ENCODE measurements around the gene ATRN.

The ATRN gene

DNA sequence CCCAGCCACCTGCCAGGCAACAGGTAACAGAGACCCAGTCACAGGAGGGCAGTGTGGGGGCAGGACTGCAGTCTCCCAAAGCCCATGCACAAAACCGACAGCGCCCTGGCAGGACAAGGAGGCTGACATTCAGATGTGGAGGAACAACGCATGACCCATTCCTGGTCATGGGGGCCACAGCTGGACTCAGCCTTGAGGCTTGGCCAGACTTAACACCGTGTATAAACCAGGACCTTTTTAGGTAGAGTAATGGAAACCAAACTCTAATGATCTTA is 184.2 kb downstream of the ATRN start:
- TF ChIP-seq, protein P1, sequence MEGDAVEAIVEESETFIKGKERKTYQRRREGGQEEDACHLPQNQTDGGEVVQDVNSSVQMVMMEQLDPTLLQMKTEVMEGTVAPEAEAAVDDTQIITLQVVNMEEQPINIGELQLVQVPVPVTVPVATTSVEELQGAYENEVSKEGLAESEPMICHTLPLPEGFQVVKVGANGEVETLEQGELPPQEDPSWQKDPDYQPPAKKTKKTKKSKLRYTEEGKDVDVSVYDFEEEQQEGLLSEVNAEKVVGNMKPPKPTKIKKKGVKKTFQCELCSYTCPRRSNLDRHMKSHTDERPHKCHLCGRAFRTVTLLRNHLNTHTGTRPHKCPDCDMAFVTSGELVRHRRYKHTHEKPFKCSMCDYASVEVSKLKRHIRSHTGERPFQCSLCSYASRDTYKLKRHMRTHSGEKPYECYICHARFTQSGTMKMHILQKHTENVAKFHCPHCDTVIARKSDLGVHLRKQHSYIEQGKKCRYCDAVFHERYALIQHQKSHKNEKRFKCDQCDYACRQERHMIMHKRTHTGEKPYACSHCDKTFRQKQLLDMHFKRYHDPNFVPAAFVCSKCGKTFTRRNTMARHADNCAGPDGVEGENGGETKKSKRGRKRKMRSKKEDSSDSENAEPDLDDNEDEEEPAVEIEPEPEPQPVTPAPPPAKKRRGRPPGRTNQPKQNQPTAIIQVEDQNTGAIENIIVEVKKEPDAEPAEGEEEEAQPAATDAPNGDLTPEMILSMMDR (conservative IDR thresholded peaks at IDR 0.05; ENCODE audit: low read depth, low read length), result no peak

DNA sequence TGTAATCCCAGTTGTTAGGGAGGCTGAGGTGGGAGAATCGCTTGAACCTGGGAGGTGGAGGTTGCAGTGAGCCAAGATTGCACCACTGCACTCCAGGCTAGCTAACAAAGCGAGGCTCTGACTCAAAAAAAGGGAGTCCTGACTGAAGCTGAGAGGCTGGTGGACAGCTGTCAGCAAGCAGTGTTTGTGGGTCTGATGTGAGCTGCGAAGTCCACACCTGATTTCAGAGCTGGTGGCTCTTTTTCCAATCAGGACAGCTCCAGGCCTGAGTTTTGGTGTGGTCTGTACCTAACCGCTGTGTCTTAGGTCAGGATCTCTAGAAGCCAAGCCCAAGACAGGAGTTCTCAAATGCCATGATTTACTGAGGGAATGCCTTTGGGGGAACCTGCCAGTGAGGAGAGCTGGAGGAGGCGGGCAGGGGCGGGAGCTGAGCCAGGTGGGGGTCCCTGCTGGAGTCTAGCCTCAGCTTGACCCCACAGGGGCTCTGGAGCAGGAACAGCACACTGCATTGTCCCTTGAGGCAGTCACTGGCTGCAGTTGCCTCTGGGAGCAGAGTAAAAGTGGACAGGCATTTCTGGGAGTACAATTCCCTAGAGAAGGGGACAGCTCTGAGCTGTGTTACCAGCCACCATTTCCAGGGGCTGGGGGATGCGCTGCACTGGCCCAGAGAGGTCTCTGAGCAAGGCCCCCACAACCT is 187.3 kb downstream of the ATRN start:
- TF ChIP-seq, protein P1 (conservative IDR thresholded peaks at IDR 0.05; ENCODE audit: low read depth, low read length), result no peak
- DNase-seq (ENCODE audit: low read depth), result no peak
- H3K4me3 ChIP-seq (ENCODE audit: low read depth, low read length), result no peak overlapping the region

More for the DNA sequence above, 184.2 kb downstream of the ATRN start:
- no peak overlapping the region for H3K4me3 ChIP-seq (ENCODE audit: low read depth, low read length)
- no peak for DNase-seq (ENCODE audit: low read depth)

DNA sequence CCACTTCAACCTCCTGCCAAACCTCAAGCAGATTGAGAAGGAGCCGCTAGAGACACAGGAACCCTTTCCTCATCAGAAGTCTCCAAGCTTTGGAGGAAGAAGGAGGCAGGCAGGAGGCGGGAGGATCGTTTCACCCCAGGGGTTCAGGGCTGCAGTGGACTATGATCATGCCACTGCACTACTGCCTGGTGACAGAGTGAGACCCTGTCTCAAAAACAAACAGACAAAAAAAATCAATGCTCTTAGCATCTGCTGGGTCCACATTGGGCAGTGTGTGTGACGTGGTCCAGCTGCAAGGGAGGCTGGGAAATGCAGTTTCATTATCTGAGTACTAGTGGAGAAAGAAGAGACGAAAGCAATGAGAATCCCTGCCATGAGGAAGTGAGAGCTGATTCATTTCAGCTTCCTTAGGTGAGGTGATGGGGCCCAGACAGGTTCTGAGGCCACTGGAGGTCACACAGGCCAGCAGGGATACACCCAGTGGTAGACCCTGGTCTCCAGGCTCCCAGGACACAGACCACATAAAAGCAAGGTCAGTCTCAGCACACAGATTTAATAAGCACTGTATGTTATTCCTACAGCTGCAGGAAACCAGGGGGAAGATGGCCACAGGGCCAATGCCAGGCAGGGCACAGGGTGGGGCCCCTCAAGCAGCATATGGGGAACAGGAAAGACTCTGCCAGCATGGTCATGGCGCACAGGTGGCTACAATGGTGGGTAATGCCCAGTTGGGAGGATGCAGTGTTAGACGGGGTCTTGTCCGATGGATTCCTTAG is 188.1 kb downstream of the ATRN start:
- no peak overlapping the region for H3K4me3 ChIP-seq (ENCODE audit: low read depth, low read length)
- DNase-seq (ENCODE audit: low read depth), result peak; percentile 32
- TF ChIP-seq, protein P1 (conservative IDR thresholded peaks at IDR 0.05; ENCODE audit: low read depth, low read length), result no peak

DNA sequence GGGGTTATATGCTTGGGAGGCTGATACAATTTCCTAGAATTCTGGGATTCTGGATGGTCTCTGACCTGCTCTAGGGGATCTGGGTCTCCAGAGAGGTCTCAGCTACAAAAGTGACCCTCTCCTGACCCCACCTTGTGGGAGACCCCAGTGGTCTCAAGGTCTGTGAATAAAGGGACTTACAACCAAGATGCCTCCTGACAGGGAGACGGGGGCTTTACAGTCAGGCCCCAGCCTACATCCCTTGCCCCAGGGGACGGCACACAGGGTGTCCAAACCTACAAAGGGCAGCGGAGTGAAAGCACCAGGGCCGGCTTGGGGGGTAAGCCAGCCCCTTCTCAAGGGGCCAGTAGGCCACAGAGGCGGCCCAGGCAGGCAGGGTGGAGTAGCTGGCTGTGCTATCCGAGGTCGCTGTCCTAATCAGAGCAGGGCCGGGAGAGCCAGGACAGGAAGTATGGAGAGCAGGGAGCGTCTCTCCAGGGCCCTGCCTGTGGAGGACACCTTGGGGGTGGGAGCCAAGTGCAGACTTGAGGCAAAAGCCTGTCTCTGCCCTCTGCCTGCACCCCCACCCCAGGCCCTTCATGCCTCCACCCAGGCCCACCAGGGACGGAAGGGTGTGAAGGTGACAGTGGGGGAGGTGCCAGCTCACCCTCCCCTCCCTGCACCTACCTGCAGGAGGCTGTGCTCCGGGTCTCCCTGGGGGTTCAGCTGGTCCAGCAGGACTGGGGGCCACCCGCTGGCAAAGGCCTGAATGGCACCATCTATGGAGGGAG is 188.9 kb downstream of the ATRN start:
- DNase-seq (ENCODE audit: low read depth), result no peak
- H3K4me3 ChIP-seq (ENCODE audit: low read depth, low read length), result no peak overlapping the region
- TF ChIP-seq, protein P1 (conservative IDR thresholded peaks at IDR 0.05; ENCODE audit: low read depth, low read length), result peak; percentile 20

DNA sequence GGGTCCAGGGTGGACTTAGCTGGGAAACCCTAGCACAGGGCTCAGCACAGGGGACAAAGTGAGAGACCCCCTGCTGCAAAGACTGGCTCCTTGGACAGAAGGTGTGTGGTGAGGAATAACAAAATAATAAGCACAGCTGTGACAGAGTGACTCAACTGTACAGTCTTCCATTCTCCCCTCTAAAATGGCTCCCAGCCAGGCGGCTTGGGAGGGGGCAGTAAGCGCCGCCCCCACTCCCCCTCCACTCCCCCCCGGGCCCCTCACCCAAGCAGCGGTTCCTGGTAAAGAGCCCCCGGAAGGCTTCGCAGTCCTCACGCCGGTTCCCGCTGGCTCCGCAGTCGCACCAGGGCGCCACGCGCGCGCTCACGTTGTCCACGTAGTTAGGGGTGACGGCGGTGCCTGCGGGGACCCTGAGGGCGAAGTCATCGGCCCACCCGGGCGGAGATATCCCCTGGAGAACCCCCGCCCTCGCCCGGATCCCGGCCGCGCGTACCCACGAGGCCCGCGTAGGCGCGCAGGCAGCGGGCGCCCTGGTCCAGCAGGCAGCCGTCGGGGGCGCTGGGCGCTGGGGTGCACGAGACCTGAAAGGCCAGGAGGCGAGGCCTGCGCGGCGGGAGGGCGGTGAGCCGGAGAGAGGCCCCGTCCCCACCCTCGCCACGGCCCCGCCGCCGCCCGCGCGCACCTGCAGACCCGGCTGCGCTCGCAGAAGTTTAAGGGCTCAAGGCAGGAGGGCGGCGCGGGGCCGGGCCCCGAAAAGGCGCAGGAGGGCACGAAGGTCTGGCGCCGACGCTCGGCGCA is 189.6 kb downstream of the ATRN start:
- TF ChIP-seq, protein P1 (conservative IDR thresholded peaks at IDR 0.05; ENCODE audit: low read depth, low read length), result no peak
- H3K4me3 ChIP-seq (ENCODE audit: low read depth, low read length), result no peak overlapping the region
- no peak for DNase-seq (ENCODE audit: low read depth)

DNA sequence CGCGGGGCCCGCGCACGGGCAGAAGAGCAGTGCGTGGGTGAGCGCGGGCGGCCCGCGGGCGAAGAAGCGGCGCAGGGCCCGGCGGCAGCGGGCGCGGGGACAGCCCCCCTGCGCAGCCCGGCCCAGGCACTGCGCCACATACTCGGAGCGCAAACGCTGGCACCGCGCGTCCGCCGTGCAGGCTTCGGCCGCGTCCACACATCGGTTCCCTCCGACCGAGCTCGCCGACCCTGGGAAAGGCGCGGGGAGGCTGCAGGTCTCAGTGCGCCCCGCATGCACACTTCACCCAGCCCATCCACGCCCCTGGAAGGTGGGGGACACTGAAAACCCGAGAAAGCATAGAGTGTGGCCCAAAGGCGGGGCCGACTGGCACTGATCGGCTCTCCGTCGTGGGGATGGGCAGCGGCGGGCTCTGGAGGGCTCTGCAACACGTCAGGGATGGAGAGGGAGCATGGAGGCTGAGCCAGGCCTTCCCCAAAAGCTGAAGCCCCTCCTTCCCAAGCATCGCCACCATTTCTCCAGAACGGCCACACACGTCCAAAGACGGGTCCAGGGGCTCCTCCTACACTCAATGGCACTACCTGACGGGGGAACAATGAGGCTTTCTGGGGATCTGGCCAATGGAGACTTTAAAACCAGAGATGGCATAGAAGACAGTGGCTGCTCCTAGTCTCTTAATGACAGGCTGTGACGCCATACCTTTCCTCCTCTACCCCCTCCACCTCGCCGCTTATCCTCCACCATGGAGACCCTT is 190.4 kb downstream of the ATRN start:
- H3K4me3 ChIP-seq (ENCODE audit: low read depth, low read length), result no peak overlapping the region
- DNase-seq (ENCODE audit: low read depth), result no peak
- TF ChIP-seq, protein P1 (conservative IDR thresholded peaks at IDR 0.05; ENCODE audit: low read depth, low read length), result no peak

Measured in choroid plexus epithelial cell (primary cell).